ENCODE measurements around the gene SPACA9.

DNA sequence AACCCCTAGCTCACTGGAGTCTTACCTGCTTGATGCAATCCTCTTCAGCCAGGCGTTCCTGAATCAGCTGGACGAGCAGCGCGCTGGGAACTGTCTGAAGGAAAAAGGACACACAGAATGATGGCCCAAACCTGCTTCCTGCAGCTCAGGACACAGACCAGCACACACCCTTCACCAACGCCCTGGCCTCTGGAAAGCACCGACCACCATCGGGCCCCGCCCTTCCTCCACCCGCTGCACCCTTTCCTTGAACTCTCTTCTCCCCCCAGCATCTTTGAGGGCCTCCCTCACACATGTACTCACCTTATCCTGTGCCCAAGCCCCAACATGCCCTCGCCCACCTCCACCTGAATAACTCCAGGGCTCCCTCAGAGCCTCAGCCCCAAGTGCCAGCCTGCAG, 23.9 kb upstream of the SPACA9 start:
- TF ChIP-seq, protein P1, sequence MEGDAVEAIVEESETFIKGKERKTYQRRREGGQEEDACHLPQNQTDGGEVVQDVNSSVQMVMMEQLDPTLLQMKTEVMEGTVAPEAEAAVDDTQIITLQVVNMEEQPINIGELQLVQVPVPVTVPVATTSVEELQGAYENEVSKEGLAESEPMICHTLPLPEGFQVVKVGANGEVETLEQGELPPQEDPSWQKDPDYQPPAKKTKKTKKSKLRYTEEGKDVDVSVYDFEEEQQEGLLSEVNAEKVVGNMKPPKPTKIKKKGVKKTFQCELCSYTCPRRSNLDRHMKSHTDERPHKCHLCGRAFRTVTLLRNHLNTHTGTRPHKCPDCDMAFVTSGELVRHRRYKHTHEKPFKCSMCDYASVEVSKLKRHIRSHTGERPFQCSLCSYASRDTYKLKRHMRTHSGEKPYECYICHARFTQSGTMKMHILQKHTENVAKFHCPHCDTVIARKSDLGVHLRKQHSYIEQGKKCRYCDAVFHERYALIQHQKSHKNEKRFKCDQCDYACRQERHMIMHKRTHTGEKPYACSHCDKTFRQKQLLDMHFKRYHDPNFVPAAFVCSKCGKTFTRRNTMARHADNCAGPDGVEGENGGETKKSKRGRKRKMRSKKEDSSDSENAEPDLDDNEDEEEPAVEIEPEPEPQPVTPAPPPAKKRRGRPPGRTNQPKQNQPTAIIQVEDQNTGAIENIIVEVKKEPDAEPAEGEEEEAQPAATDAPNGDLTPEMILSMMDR (IDR thresholded peaks at IDR 0.05), result no peak
- TF ChIP-seq POLR2A (IDR thresholded peaks at IDR 0.05), result no peak

Measured in adrenal gland (tissue), 5 donors.